Measurements from ENCODE around the gene ADAMTSL2. TPM values are rescaled to one million over a fixed set of nuclear protein-coding genes. Genes with fewer than 3 reads are reported as not detected.

Gene ADAMTSL2
- total RNA-seq, 1 donor from 2014 or later = 0.16 TPM

DNA sequence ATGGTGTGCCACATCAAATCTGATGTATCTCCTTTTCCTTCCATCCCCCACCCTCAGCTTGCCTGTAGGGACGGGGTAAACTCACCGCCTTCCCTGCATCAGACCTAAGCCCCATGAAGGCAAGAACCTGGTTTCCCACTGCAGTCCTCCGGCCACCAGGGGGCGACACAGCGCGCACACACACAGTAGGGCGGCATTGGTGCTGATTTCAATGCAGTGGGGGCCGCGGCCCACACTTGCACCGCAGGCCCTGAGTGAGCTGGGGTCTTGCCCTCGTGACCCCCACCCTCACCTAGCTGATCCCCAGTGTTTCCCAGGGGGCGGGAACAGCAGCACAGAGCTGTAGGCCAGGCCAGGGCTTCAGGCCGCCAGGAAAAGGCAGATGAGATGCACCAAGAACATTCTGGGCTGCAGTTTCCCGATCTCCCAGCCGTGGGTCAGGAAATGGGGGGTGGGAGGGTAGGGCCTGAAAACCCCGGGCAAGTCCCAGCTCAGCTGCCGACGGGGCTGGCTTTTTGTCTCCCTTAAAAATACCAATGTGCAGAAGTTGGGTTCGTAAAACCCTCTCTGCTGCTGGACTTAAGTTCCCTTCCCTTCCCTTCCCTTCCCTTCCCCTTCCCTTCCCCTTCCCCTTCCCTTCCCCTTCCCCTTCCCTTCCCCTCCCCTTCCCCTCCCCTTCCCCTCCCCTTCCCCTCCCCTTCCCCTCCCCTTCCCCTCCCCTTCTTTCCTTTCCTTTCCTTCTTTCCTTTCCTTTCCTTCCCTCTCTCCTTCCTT, 55.1 kb downstream of the ADAMTSL2 start:
- no peak overlapping the region for H3K4me3 Mint-ChIP-seq
- TF ChIP-seq, protein P1, sequence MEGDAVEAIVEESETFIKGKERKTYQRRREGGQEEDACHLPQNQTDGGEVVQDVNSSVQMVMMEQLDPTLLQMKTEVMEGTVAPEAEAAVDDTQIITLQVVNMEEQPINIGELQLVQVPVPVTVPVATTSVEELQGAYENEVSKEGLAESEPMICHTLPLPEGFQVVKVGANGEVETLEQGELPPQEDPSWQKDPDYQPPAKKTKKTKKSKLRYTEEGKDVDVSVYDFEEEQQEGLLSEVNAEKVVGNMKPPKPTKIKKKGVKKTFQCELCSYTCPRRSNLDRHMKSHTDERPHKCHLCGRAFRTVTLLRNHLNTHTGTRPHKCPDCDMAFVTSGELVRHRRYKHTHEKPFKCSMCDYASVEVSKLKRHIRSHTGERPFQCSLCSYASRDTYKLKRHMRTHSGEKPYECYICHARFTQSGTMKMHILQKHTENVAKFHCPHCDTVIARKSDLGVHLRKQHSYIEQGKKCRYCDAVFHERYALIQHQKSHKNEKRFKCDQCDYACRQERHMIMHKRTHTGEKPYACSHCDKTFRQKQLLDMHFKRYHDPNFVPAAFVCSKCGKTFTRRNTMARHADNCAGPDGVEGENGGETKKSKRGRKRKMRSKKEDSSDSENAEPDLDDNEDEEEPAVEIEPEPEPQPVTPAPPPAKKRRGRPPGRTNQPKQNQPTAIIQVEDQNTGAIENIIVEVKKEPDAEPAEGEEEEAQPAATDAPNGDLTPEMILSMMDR (conservative IDR thresholded peaks at IDR 0.05) = peak; percentile 62
- no peaks in the 10 kb centered on the region for H3K36me3 Mint-ChIP-seq (ENCODE audit: low read depth)
- no peak overlapping the region for H3K27ac Mint-ChIP-seq (ENCODE audit: unreplicated experiment)
- H3K4me1 Mint-ChIP-seq = peaks cover 6% of the 10 kb centered on the region
- H3K27me3 Mint-ChIP-seq (ENCODE audit: low read depth) = peaks cover 12% of the 10 kb centered on the region
- no peak for DNase-seq (ENCODE audit: low read depth, low spot score)
- peaks cover 4% of the 10 kb centered on the region for H3K9me3 Mint-ChIP-seq

DNA sequence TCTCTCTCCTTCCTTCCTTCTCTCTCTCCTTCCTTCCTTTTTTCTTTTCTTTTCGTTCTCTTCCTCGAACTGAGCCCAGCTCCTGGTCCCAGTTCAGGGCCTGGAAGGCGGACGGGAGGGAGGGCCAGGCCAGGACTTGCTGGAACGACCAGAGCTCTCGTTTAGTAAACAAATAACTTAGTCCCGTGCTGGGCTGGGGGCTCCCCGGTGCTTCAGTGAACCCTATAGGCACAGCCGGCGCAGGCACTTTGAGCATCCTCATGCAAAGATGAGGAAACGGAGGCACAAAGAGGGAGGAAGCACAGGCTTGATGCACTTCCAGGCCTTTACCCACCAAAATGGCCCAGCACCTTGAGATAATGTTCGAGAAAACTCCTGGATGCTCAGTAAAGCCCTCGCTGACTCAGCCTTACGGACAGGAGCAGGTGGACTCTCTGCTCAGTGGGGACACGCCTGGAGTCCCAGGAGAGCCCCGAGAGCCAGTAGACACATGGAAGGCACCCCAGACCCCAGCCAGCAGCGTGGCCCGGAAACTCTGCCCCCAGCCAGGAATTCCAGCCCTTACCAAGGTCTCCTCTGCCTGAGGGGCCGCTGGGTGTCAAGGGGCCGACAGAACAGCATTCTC, 55.8 kb downstream of the ADAMTSL2 start:
- no peaks in the 10 kb centered on the region for H3K36me3 Mint-ChIP-seq (ENCODE audit: low read depth)
- peaks cover 4% of the 10 kb centered on the region for H3K9me3 Mint-ChIP-seq
- DNase-seq (ENCODE audit: low read depth, low spot score) = no peak
- H3K27ac Mint-ChIP-seq (ENCODE audit: unreplicated experiment) = no peak overlapping the region
- H3K4me1 Mint-ChIP-seq = peaks cover 3% of the 10 kb centered on the region
- peaks cover 9% of the 10 kb centered on the region for H3K27me3 Mint-ChIP-seq (ENCODE audit: low read depth)
- TF ChIP-seq, protein P1 (conservative IDR thresholded peaks at IDR 0.05) = no peak
- no peak overlapping the region for H3K4me3 Mint-ChIP-seq

DNA sequence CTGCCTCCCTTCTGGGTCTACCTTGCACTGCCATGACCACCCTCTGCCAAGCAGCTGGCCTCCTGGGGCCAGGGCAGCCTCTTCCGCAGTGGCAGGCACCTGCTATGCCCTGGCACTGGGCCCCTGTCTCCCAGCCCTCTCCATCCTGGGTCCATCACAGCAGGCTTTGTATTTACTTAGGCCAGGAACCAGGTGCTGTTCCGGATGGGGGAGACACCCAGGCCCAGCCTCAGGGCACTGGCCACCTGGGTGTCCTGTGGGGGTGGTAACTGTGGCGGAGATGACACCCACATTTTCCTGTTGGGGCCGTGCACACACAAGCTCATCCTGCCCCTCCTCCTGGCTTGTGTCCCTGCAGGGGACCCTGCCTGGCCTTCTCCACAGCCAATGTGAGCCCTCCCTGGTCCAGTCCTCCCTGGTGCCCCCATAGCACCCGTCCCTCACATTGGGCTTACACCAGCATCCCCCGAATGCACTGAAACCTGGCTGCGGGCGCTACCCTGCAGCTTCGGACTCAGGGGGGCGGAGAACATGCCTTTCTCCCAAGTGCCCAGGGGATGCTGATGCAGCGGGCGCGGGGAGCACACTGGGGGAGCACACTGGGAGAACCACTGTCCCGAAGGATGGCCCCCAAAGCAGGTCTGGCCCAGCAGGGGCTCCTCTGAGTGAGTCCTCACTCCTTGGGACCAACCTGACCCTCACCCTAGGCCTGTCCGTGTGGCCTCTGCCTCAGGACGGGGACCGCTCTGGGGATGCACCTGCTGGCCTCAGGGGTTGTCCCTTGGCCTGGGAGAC, 56.8 kb downstream of the ADAMTSL2 start:
- TF ChIP-seq, protein P1 (conservative IDR thresholded peaks at IDR 0.05) = no peak
- H3K27ac Mint-ChIP-seq (ENCODE audit: unreplicated experiment) = no peak overlapping the region
- H3K27me3 Mint-ChIP-seq (ENCODE audit: low read depth) = peaks cover 4% of the 10 kb centered on the region
- H3K4me1 Mint-ChIP-seq = no peaks in the 10 kb centered on the region
- peaks cover 4% of the 10 kb centered on the region for H3K9me3 Mint-ChIP-seq
- no peak for DNase-seq (ENCODE audit: low read depth, low spot score)
- no peak overlapping the region for H3K4me3 Mint-ChIP-seq
- H3K36me3 Mint-ChIP-seq (ENCODE audit: low read depth) = no peaks in the 10 kb centered on the region

DNA sequence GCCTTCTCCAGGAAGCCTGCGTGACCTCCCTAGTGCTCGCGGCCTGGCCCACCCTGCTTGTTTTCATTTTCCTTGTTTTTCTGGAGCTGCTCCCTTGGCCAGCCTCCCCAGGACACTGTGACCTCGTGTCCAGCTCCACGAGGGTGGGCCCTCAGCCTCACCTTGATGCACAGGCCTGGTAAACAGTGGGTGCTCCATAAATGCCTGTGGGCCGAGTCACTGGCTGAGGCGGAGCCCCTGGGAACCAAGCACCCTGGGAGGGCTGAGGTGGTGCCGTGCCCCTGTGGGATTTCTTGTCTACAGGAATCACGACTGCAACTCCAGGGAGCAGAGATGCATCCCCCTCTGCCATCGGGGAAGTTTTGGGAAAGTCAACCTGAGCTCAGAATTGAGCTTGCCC, 57.5 kb downstream of the ADAMTSL2 start:
- peaks cover 2% of the 10 kb centered on the region for H3K36me3 Mint-ChIP-seq (ENCODE audit: low read depth)
- H3K4me1 Mint-ChIP-seq = no peaks in the 10 kb centered on the region
- no peak overlapping the region for H3K4me3 Mint-ChIP-seq
- peaks cover 4% of the 10 kb centered on the region for H3K27me3 Mint-ChIP-seq (ENCODE audit: low read depth)
- no peak overlapping the region for H3K27ac Mint-ChIP-seq (ENCODE audit: unreplicated experiment)
- DNase-seq (ENCODE audit: low read depth, low spot score) = no peak
- TF ChIP-seq, protein P1 (conservative IDR thresholded peaks at IDR 0.05) = no peak
- peaks cover 5% of the 10 kb centered on the region for H3K9me3 Mint-ChIP-seq

DNA sequence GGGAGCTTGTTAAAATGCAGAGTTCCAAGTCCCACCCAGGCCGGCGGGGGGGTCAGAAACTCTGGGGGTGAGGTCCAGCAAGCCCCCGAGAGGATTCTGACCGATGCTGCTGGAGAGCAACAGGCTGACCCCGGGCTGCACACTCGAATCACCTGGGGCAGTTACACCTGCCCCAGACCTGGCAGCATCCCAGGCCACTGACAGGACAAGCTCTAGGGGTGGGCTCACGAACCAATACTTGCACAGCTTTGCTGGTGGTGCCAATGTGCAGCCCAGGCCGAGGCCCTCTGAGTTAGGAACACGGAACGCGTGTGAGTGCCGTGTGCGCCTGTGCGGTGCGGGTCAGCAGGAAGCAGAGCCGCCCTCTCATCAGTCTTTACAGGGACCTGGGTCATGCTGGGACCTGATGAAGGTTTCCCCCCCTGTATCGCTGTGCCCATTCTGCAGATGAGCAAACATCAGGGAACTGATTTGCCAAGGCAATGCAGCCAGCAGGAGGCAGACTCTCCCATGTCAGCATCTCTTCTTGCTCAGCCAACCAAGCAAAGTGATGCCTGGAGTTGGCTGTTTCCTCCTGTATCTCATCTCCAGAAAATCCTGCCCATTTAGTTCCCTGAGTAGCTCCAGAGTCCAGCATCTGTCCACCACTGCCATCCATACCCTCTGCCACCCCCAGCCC, 58.4 kb downstream of the ADAMTSL2 start:
- Mint-ChIP-seq H3K4me3 (no peak overlapping the region), H3K27ac (ENCODE audit: unreplicated experiment) (no peak overlapping the region), H3K4me1 (no peaks in the 10 kb centered on the region), H3K27me3 (ENCODE audit: low read depth) (peaks cover 4% of the 10 kb centered on the region), H3K36me3 (ENCODE audit: low read depth) (peaks cover 5% of the 10 kb centered on the region), H3K9me3 (peaks cover 11% of the 10 kb centered on the region)
- DNase-seq (ENCODE audit: low read depth, low spot score) = no peak
- TF ChIP-seq, protein P1 (conservative IDR thresholded peaks at IDR 0.05) = peak; percentile 16
